GM23338 (cell line): ENCODE results near the gene IFIT5. TPM values are rescaled to one million over a fixed set of nuclear protein-coding genes. Genes with fewer than 3 reads are reported as not detected.

Experiments used
- ATAC-seq: fragments of 200-7000 bp; cut with Tn5 transposase; 3 replicates; pipeline ENCODE4 v1.9.1; 2020
- DNase-seq: peaks from one replicate; pipeline ENCODE4 v3.0.0-alpha.2; 2015; ENCODE audit warnings: low spot score
- H2AFZ ChIP-seq: fragments of 200-600 bp; sonication (generic); 2 replicates; pipeline ENCODE4 v1.8.0; 2016; ENCODE audit warnings: antibody characterized with exemption, mild to moderate bottlenecking, moderate library complexity
- H3F3A ChIP-seq: fragments of 200-600 bp; sonication (generic); replicated peaks from 2 replicates; pipeline ENCODE4 v1.8.0; 2017; ENCODE audit warnings: antibody characterized with exemption, mixed run types, low read depth
- H3K27ac ChIP-seq: fragments of 200-600 bp; sonication (generic); 2 replicates; pipeline ENCODE4 v1.6.1; 2016; ENCODE audit warnings: low read depth
- H3K27me3 ChIP-seq: fragments of 200-600 bp; sonication (generic); 2 replicates; pipeline ENCODE4 v1.8.0; 2016; ENCODE audit warnings: mild to moderate bottlenecking, mixed run types, moderate library complexity; ENCODE audit not compliant: insufficient read depth
- H3K36me3 ChIP-seq: fragments of 200-600 bp; sonication (generic); 2 replicates; pipeline ENCODE4 v1.8.0; 2016; ENCODE audit warnings: mild to moderate bottlenecking; ENCODE audit not compliant: insufficient read depth
- H3K4me1 ChIP-seq: fragments of 200-600 bp; sonication (generic); 2 replicates; pipeline ENCODE4 v1.8.0; 2016; ENCODE audit warnings: mild to moderate bottlenecking, moderate library complexity; ENCODE audit not compliant: insufficient read depth
- H3K4me2 ChIP-seq: fragments of 200-600 bp; sonication (generic); 2 replicates; pipeline ENCODE4 v1.7.1; 2017; ENCODE audit warnings: mixed run types
- H3K4me3 ChIP-seq: fragments of 200-600 bp; sonication (generic); 2 replicates; pipeline ENCODE4 v1.6.1; 2016; ENCODE audit warnings: mixed run types
- H3K79me2 ChIP-seq: fragments of 200-600 bp; sonication (generic); replicated peaks from 2 replicates; pipeline ENCODE4 v1.8.0; 2017; ENCODE audit warnings: mild to moderate bottlenecking; ENCODE audit not compliant: insufficient read depth
- H3K9me2 ChIP-seq: fragments of 200-600 bp; sonication (generic); 2 replicates; pipeline ENCODE4 v1.8.0; 2017; ENCODE audit not compliant: insufficient read depth
- H4K20me1 ChIP-seq: fragments of 200-600 bp; sonication (generic); replicated peaks from 2 replicates; pipeline ENCODE4 v1.8.0; 2017; ENCODE audit warnings: mild to moderate bottlenecking; ENCODE audit not compliant: insufficient read depth
- H3K27ac Mint-ChIP-seq: 2 replicates; pipeline ENCODE4 v1.8.0; 2020; ENCODE audit warnings: inconsistent platforms, mild to moderate bottlenecking, moderate library complexity, mixed read lengths
- H3K27me3 Mint-ChIP-seq: 3 replicates; pipeline ENCODE4 v1.8.0; 2022; ENCODE audit warnings: low read depth, mild to moderate bottlenecking, moderate library complexity, mixed read lengths, inconsistent platforms; ENCODE audit not compliant: insufficient read depth, poor library complexity
- H3K36me3 Mint-ChIP-seq: 3 replicates; pipeline ENCODE4 v1.8.0; 2021; ENCODE audit warnings: low read depth, mild to moderate bottlenecking, inconsistent platforms, moderate library complexity, mixed read lengths
- H3K4me1 Mint-ChIP-seq: 3 replicates; pipeline ENCODE4 v1.8.0; 2020; ENCODE audit warnings: mild to moderate bottlenecking, inconsistent platforms, mixed read lengths
- H3K4me3 Mint-ChIP-seq: 3 replicates; pipeline ENCODE4 v1.8.0; 2021; ENCODE audit warnings: moderate library complexity, mild to moderate bottlenecking, inconsistent platforms, mixed read lengths
- H3K9me3 Mint-ChIP-seq: 3 replicates; pipeline ENCODE4 v1.8.0; 2020; ENCODE audit warnings: moderate library complexity, mild to moderate bottlenecking, inconsistent platforms, mixed read lengths
- ETS1 ChIP-seq: IDR thresholded peaks from 2 replicates; pipeline ENCODE4 v1.6.1; 2016; ENCODE audit warnings: antibody characterized with exemption
- EZH2 ChIP-seq: fragments of 200-600 bp; sonication (generic); IDR thresholded peaks from one replicate; pipeline ENCODE4 v1.8.0; 2017; ENCODE audit warnings: antibody characterized with exemption, mild to moderate bottlenecking, low read depth; ENCODE audit not compliant: unreplicated experiment
- REST ChIP-seq: IDR thresholded peaks from one replicate; pipeline ENCODE4 v1.6.1; 2018; ENCODE audit warnings: antibody characterized with exemption; ENCODE audit not compliant: unreplicated experiment
- STAT1 ChIP-seq: IDR thresholded peaks from one replicate; pipeline ENCODE4 v1.6.1; 2016; ENCODE audit warnings: antibody characterized with exemption; ENCODE audit not compliant: unreplicated experiment
- polyA plus RNA-seq: library from polyadenylated mRNA; unstranded; fragments of >200 nt; fragmentation: Nextera tagmentation; extraction: Ambion mirVana; gene quantifications from 2 replicates; pipeline ENCODE4 v1.2.1, GENCODE V29; 2016
- total RNA-seq: library from RNA; depleted of rRNA; stranded (reverse); fragments of >200 nt; shearing (Covaris generic); gene quantifications from 2 replicates; pipeline ENCODE4 v1.2.3, GENCODE V29; 2014
- TF ChIP-seq, protein P1 (sequence below): fragments of 250-450 bp; sonication (Bioruptor Pico); IDR thresholded peaks from 2 replicates; pipeline ENCODE4 v1.5.0; 2020; ENCODE audit warnings: mild to moderate bottlenecking, moderate library complexity

Gene IFIT5
- total and polyA plus RNA-seq, 2 experiments from 2014 or later: 2.7 to 3.2 TPM

DNA sequence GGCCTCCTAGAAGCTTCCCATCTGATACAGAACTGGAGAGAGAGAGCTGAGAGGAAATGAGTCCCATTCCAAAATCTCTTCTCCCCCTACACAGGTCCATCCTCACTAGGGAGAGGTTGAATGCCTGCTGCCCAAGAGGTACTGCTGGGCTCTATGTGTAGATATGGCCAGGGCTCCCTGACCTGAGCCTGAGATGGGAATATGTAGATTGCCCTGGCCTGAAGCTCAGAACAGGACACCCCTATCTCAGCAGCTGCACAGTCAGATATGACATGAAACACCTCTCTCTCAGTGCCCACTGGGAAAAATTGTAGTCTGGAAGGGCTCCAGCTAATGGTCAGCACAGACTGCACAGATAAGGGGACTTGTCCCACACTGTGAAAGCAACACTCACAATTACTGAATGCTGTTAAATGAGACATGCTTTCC lies 39.6 kb upstream of the IFIT5 start:
- H2AFZ ChIP-seq: no peak overlapping the region
- no peak overlapping the region for H3K4me3 ChIP-seq
- no peaks in the 10 kb centered on the region for H3K27me3 ChIP-seq
- Mint-ChIP-seq H3K4me3 (no peak overlapping the region), H3K4me1 (peaks cover 9% of the 10 kb centered on the region), H3K9me3 (no peaks in the 10 kb centered on the region), H3K27me3 (no peaks in the 10 kb centered on the region), H3K36me3 (no peaks in the 10 kb centered on the region), H3K27ac (no peak overlapping the region)
- no peak for DNase-seq
- H4K20me1 ChIP-seq: no peaks in the 10 kb centered on the region
- H3K4me2 ChIP-seq: no peak overlapping the region
- H3K36me3 ChIP-seq: no peaks in the 10 kb centered on the region
- TF ChIP-seq, protein P1, sequence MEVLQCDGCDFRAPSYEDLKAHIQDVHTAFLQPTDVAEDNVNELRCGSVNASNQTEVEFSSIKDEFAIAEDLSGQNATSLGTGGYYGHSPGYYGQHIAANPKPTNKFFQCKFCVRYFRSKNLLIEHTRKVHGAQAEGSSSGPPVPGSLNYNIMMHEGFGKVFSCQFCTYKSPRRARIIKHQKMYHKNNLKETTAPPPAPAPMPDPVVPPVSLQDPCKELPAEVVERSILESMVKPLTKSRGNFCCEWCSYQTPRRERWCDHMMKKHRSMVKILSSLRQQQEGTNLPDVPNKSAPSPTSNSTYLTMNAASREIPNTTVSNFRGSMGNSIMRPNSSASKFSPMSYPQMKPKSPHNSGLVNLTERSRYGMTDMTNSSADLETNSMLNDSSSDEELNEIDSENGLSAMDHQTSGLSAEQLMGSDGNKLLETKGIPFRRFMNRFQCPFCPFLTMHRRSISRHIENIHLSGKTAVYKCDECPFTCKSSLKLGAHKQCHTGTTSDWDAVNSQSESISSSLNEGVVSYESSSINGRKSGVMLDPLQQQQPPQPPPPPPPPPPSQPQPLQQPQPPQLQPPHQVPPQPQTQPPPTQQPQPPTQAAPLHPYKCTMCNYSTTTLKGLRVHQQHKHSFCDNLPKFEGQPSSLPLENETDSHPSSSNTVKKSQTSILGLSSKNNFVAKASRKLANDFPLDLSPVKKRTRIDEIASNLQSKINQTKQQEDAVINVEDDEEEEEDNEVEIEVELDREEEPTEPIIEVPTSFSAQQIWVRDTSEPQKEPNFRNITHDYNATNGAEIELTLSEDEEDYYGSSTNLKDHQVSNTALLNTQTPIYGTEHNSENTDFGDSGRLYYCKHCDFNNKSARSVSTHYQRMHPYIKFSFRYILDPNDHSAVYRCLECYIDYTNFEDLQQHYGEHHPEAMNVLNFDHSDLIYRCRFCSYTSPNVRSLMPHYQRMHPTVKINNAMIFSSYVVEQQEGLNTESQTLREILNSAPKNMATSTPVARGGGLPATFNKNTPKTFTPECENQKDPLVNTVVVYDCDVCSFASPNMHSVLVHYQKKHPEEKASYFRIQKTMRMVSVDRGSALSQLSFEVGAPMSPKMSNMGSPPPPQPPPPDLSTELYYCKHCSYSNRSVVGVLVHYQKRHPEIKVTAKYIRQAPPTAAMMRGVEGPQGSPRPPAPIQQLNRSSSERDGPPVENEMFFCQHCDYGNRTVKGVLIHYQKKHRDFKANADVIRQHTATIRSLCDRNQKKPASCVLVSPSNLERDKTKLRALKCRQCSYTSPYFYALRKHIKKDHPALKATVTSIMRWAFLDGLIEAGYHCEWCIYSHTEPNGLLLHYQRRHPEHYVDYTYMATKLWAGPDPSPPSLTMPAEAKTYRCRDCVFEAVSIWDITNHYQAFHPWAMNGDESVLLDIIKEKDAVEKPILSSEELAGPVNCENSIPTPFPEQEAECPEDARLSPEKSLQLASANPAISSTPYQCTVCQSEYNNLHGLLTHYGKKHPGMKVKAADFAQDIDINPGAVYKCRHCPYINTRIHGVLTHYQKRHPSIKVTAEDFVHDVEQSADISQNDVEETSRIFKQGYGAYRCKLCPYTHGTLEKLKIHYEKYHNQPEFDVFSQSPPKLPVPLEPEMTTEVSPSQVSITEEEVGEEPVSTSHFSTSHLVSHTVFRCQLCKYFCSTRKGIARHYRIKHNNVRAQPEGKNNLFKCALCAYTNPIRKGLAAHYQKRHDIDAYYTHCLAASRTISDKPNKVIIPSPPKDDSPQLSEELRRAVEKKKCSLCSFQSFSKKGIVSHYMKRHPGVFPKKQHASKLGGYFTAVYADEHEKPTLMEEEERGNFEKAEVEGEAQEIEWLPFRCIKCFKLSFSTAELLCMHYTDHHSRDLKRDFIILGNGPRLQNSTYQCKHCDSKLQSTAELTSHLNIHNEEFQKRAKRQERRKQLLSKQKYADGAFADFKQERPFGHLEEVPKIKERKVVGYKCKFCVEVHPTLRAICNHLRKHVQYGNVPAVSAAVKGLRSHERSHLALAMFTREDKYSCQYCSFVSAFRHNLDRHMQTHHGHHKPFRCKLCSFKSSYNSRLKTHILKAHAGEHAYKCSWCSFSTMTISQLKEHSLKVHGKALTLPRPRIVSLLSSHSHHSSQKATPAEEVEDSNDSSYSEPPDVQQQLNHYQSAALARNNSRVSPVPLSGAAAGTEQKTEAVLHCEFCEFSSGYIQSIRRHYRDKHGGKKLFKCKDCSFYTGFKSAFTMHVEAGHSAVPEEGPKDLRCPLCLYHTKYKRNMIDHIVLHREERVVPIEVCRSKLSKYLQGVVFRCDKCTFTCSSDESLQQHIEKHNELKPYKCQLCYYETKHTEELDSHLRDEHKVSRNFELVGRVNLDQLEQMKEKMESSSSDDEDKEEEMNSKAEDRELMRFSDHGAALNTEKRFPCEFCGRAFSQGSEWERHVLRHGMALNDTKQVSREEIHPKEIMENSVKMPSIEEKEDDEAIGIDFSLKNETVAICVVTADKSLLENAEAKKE (CRISPR knock-in tag): no peak
- TF ChIP-seq STAT1 (no peak), EZH2 (no peak), REST (no peak), ETS1 (no peak)
- no peaks in the 10 kb centered on the region; the same call in 1 of the 2 replicates for H3K9me2 ChIP-seq
- H3K4me1 ChIP-seq: peaks cover 5% of the 10 kb centered on the region; the same call in 1 of the 2 replicates
- H3K27ac ChIP-seq: no peak overlapping the region
- H3F3A ChIP-seq: no peaks in the 10 kb centered on the region
- no peaks in the 10 kb centered on the region for H3K79me2 ChIP-seq
- ATAC-seq: no peak
